PFSK-1 (cell line): ENCODE results near the gene MSH3.

Experiments
- POLR2AphosphoS5 ChIP-seq: IDR thresholded peaks from 2 replicates; pipeline ENCODE4 v1.6.1; 2012; ENCODE audit warnings: low read depth, mild to moderate bottlenecking, control low read depth, low read length, moderate library complexity
- TF ChIP-seq, protein P1 (sequence below), 2 experiments: IDR thresholded peaks; 2 replicates each; pipeline versions ENCODE4 v1.6.1 to v1.8.0; 2011 to 2012; ENCODE audit warnings: low read depth in 2 of 2, low read length in 2 of 2, control low read depth in 1 of 2, inconsistent platforms in 1 of 2, mild to moderate bottlenecking in 1 of 2, moderate library complexity in 1 of 2; ENCODE audit not compliant: insufficient read depth in 1 of 2

GRCh38 chr5:80764786-80765185 is 110.3 kb downstream of the MSH3 start:
- no peak for TF ChIP-seq POLR2AphosphoS5
- TF ChIP-seq, protein P1, sequence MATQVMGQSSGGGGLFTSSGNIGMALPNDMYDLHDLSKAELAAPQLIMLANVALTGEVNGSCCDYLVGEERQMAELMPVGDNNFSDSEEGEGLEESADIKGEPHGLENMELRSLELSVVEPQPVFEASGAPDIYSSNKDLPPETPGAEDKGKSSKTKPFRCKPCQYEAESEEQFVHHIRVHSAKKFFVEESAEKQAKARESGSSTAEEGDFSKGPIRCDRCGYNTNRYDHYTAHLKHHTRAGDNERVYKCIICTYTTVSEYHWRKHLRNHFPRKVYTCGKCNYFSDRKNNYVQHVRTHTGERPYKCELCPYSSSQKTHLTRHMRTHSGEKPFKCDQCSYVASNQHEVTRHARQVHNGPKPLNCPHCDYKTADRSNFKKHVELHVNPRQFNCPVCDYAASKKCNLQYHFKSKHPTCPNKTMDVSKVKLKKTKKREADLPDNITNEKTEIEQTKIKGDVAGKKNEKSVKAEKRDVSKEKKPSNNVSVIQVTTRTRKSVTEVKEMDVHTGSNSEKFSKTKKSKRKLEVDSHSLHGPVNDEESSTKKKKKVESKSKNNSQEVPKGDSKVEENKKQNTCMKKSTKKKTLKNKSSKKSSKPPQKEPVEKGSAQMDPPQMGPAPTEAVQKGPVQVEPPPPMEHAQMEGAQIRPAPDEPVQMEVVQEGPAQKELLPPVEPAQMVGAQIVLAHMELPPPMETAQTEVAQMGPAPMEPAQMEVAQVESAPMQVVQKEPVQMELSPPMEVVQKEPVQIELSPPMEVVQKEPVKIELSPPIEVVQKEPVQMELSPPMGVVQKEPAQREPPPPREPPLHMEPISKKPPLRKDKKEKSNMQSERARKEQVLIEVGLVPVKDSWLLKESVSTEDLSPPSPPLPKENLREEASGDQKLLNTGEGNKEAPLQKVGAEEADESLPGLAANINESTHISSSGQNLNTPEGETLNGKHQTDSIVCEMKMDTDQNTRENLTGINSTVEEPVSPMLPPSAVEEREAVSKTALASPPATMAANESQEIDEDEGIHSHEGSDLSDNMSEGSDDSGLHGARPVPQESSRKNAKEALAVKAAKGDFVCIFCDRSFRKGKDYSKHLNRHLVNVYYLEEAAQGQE (IDR thresholded peaks at IDR 0.05; ENCODE audit: insufficient read depth in 1 of 2, low read depth in 2 of 2, low read length in 2 of 2) = no peak
